Ureter (tissue), 1 donor: Measurements from ENCODE around the gene PIGR. TPM values are rescaled to one million over a fixed set of nuclear protein-coding genes. Genes with fewer than 3 reads are reported as not detected.

Source experiments
- DNase-seq: peaks from one replicate; pipeline ENCODE4 v3.0.0-alpha.2; 2020; ENCODE audit warnings: low spot score
- total RNA-seq: library from RNA; stranded (reverse); gene quantifications from one replicate; pipeline ENCODE4 v1.2.4, GENCODE V29; 2023
- donor health status: DM: yes; HTN: yes; CAD: no.

PIGR gene
- total RNA-seq, 1 donor from 2014 or later, result 670 TPM

DNA sequence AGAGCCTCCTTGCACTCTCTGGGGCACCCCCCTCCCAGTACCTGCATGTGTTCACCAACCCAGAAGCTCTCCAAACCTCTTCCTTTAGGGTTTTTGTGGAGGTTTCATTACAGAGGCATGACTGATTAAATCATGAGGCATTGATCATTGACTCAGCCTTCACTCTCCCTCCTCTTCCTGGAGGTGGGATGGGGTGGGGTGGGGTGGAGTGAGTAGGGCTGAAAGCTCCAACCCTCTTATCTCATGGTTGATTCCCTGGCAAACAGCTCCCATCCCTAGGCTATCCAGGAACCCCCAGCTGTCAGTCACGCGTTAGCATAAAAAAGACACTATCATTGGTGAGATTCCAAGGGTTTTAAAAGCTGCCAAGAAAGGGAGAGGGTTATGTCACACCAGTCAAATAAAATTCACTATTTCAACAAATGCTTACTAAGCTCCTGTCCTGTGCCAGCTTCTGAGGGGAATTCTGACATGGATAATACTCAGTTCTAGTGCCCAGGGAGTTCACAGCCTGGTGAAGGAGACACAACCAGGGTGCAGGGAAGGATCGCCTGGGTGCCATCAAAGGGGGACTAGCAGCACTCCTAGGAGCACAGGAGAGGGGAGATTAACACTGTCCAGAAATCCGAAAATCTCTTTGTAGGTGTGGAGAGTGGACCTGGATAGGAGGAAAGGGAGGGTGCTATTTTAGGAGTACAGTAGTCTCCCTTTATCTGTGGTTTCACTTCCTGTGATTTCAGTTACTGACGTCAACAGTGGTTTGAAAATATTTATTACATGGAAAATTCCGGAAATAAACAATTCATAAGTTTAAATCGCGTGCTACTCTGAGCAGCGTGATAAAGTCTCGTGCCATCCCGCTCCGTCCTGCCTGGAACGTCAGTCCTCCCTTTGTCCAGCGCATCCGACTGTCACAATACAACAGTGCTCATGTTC lies 55.9 kb downstream of the PIGR start:
- no peak for DNase-seq

DNA sequence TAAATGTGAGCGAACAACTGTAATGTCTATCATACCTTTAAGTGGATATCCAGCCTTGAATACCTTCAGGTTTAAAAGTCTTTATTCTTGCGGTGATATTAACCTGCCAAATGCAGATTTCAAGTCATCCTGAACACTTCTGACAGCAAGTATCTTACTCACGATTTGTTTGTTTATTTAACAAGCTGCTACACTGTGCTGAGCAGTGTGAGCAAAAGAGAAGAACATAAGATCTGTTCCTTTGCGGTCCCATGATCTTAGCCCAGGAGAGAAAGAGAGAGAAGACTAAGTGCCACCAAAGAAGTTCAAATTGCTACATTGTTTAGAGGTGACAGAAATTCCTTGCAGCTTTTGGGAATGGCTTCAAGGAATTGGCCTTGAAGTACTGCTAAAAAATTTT lies 58.6 kb downstream of the PIGR start:
- DNase-seq, result no peak

DNA sequence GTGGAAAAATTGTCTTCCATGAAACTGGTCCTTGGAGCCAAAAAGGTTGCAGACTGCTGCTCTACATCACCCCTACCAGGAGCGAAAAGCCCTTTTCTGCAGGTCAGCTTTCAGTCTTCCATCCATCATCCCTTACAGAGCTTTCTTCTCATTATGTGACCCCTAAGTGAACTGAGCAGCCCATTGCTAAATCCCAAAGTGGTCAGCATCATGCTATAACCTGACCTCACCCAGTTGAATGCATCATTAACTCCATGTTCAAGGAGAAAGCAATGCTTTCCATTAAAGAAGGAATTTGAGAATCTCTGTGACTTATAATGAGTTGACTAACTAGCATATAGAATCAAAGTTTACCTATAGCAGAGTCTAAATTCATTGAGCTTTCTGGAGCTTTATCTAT lies 59.4 kb downstream of the PIGR start:
- DNase-seq, result no peak

DNA sequence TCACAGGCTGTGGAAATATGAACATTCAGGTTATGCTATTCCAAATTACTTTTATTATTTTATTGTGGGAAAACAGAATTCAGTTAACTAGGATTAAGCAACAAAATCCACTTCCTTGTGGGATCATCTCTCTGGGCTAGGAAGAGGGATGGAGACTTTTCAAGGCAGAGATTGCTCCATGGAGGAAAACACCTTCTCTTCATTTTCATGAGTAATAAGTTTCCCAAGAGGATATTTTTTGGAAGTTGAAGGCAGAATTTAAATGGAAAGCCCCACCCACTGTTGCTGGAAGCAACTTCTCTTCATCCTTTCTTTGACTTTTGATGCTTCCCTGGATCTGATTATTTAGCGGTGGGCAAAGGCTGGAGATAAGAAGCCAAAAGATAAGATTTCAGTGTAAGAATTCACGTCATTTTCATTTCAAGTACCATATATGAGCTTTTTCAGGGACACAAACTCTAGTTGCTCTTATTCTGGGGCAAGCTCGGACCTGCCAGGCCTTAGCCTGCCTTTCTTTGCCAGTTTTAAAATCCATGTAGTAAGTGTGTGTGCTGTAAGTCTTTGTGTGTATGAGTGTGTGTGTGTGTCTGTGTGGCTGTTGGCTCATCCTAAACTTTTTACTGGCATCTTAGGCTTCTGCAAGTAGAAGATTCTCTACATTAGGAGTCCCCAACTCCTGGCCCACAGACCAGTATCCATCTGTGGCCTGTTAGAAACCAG lies 60.8 kb downstream of the PIGR start:
- no peak for DNase-seq

DNA sequence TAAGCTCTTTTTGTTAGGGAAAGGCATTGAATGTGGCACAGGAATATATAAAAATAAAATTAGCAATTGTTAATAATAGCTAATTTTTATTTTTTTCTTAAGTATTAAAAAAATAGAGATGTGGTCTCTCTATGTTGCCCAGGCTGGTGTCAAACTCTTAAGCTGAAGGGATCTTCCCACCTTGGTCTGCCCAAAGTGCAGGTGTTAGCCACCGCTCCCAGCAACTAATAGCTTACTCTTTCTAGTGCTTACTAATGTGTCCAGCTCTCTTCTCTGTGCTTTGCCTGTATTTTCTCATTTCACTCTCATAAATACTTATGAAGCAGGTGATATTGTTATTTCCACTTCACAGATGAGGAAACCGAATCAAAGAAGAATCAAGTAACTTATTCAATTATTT lies 62.4 kb downstream of the PIGR start:
- DNase-seq, result no peak

DNA sequence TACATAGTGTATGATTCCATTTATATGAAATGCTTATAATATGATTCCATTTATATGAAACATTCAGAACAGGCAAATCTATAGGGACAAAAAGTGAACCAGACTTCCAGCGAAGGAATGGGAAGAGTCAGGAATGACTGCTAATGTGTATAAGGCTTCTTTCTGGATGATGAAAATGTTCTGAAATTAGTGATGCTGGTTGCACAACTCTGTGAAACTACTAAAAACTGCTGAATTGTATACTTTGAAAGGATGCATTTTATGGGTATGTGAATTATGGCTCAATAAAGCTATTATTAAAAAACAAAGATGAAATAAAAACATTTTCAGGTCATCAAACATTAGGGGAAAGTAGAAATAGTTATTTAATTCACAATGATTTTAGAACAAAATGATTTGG lies 63.1 kb downstream of the PIGR start:
- no peak for DNase-seq

DNA sequence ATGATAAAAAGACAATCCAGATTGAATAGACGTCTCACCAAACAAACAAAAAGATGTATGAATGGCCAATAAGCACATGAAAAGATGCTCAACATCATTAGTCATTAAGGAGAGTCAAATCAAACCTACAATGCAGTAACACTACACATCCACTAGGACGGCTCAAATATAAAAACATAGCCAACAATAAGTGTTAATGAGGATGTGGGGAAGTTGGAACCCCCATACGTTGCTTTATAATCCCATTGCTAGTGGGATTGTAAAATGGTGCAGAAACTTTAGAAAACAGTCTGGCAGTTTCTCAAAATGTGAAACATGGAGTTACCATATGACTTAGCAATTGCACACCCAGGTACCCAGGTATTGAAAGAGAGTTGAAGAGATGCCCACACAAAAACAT lies 63.7 kb downstream of the PIGR start:
- no peak for DNase-seq

DNA sequence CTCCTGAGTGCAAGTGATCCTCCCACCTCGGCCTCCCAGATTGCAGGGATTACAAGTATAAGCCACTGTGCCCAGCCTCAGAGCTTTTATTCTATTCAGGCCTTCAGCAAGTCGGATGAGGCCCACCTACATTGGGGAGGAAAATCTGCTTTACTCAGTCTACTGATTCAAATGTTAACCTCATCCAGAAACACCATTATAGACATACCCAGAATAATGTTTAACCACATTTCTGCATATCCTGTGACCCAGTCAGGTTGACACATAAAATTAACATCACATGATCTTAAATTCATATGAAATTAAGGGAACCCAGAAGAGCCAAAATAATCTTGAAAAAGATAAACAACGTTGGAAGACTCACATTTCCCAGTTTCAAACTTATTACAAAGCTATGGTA lies 66.0 kb downstream of the PIGR start:
- DNase-seq, result no peak

Other genes with a start within 250 kb of the PIGR start
- not detected for gene IL19, start 175.7 kb downstream of the PIGR start, total RNA-seq
- gene IL10, start 174.0 kb downstream of the PIGR start, total RNA-seq, result 0.68 TPM
- not detected for gene IL20, start 80.8 kb downstream of the PIGR start, total RNA-seq
- gene IL24, start 49.0 kb downstream of the PIGR start, total RNA-seq, result not detected
- gene FCMR, start 24.5 kb downstream of the PIGR start, total RNA-seq, result 17.1 TPM
- gene FCAMR, start 24.0 kb upstream of the PIGR start, total RNA-seq, result not detected
- gene C1orf116, start 86.3 kb upstream of the PIGR start, total RNA-seq, result 45.7 TPM
- 9.8 TPM for gene YOD1, start 104.7 kb upstream of the PIGR start, total RNA-seq
- 27.0 TPM for gene PFKFB2, start 106.8 kb upstream of the PIGR start, total RNA-seq
- gene C4BPB, start 142.4 kb upstream of the PIGR start, total RNA-seq, result 0.34 TPM
- gene C4BPA, start 157.8 kb upstream of the PIGR start, total RNA-seq, result 0.21 TPM